RWPE2 (cell line): Measurements from ENCODE around the gene INO80C.

ENCODE experiments used
- ATAC-seq: fragments of 200-7000 bp; cut with Tn5 transposase; 3 replicates; pipeline ENCODE4 v1.9.1; 2021; ENCODE audit warnings: low read depth
- DNase-seq: peaks from one replicate; pipeline ENCODE4 v3.0.0-alpha.2; 2020; ENCODE audit warnings: low spot score
- H3K27ac ChIP-seq: fragments of 450-650 bp; 2 replicates; pipeline ENCODE4 v1.5.1; 2017; ENCODE audit warnings: mild to moderate bottlenecking; ENCODE audit not compliant: poor library complexity, severe bottlenecking
- H3K27me3 ChIP-seq: fragments of 250-450 bp; sonication (Bioruptor Pico); 2 replicates; pipeline ENCODE4 v1.5.1; 2021; ENCODE audit warnings: mild to moderate bottlenecking, moderate library complexity; ENCODE audit not compliant: insufficient read depth, poor library complexity, severe bottlenecking
- H3K36me3 ChIP-seq: fragments of 250-450 bp; sonication (Bioruptor Pico); 2 replicates; pipeline ENCODE4 v1.5.1; 2020; ENCODE audit warnings: low read depth, mild to moderate bottlenecking, moderate library complexity
- H3K4me1 ChIP-seq: fragments of 250-450 bp; sonication (Bioruptor Pico); 2 replicates; pipeline ENCODE4 v1.5.1; 2021; ENCODE audit warnings: mild to moderate bottlenecking, moderate library complexity; ENCODE audit not compliant: insufficient read depth, poor library complexity, severe bottlenecking
- H3K4me3 ChIP-seq: fragments of 250-450 bp; sonication (Bioruptor Pico); 2 replicates; pipeline ENCODE4 v1.5.1; 2021; ENCODE audit warnings: mild to moderate bottlenecking, moderate library complexity; ENCODE audit not compliant: severe bottlenecking
- H3K9me3 ChIP-seq: fragments of 250-450 bp; sonication (Bioruptor Pico); 2 replicates; pipeline ENCODE4 v1.5.1; 2021; ENCODE audit warnings: mild to moderate bottlenecking, moderate library complexity; ENCODE audit not compliant: severe bottlenecking
- CTCF ChIP-seq: fragments of 450-650 bp; IDR thresholded peaks from one replicate; pipeline ENCODE4 v1.5.1; 2017; ENCODE audit warnings: mild to moderate bottlenecking, moderate library complexity; ENCODE audit not compliant: poor library complexity, severe bottlenecking

INO80C gene

GRCh38 chr18:35497370-35498197, at the start of gene INO80C:
TSS of gene INO80C (minus strand) at chr18:35497960. CDS start at chr18:35497874, 86 bp downstream.
- H3K4me1 ChIP-seq = peaks cover 28% of the 10 kb centered on the region
- TF ChIP-seq CTCF = no peak

GRCh38 chr18:35547008-35547605, 49.3 kb upstream of the INO80C start:
- no peaks in the 10 kb centered on the region for H3K9me3 ChIP-seq
- ATAC-seq (no peak), DNase-seq (no peak)
- TF ChIP-seq CTCF = no peak
- no peaks in the 10 kb centered on the region for H3K4me1 ChIP-seq
- no peak overlapping the region for H3K4me3 ChIP-seq
- no peaks in the 10 kb centered on the region for H3K27me3 ChIP-seq
- no peak overlapping the region for H3K27ac ChIP-seq
- H3K36me3 ChIP-seq = no peaks in the 10 kb centered on the region

More at GRCh38 chr18:35497370-35498197, at the start of gene INO80C:
- Histone ChIP-seq H3K27ac (peak within 1 kb of the TSS; percentile 74), H3K27me3 (no peaks in the 10 kb centered on the region), H3K4me3 (peak within 1 kb of the TSS; percentile 42), H3K36me3 (no peaks in the 10 kb centered on the region; the same call in 1 of the 2 replicates), H3K9me3 (no peaks in the 10 kb centered on the region)
- ATAC-seq = peak; percentile 90
- peak; percentile 83 for DNase-seq

- no peaks in the 10 kb centered on the region for H3K36me3 ChIP-seq
- H3K4me3 ChIP-seq = no peak overlapping the region
- ATAC-seq (no peak), DNase-seq (no peak)
- no peaks in the 10 kb centered on the region for H3K9me3 ChIP-seq
- no peak overlapping the region for H3K27ac ChIP-seq
- no peak for TF ChIP-seq CTCF
- no peaks in the 10 kb centered on the region for H3K4me1 ChIP-seq
- no peaks in the 10 kb centered on the region for H3K27me3 ChIP-seq
Measured at GRCh38 chr18:35542356-35542755, 44.6 kb upstream of the INO80C start.

GRCh38 chr18:35535297-35535696, 37.5 kb upstream of the INO80C start:
- H3K27me3 ChIP-seq = no peaks in the 10 kb centered on the region
- no peak overlapping the region for H3K27ac ChIP-seq
- H3K36me3 ChIP-seq = no peaks in the 10 kb centered on the region
- no peaks in the 10 kb centered on the region for H3K4me1 ChIP-seq
- no peak overlapping the region for H3K4me3 ChIP-seq
- no peak for DNase-seq
- H3K9me3 ChIP-seq = no peaks in the 10 kb centered on the region
- no peak for TF ChIP-seq CTCF
- ATAC-seq = no peak
